ENCODE data around the gene WDR72. TPM values are rescaled to one million over a fixed set of nuclear protein-coding genes. Genes with fewer than 3 reads are reported as not detected.

Gene WDR72
- total RNA-seq, 2 experiments from 2014 or later, result not detected

DNA sequence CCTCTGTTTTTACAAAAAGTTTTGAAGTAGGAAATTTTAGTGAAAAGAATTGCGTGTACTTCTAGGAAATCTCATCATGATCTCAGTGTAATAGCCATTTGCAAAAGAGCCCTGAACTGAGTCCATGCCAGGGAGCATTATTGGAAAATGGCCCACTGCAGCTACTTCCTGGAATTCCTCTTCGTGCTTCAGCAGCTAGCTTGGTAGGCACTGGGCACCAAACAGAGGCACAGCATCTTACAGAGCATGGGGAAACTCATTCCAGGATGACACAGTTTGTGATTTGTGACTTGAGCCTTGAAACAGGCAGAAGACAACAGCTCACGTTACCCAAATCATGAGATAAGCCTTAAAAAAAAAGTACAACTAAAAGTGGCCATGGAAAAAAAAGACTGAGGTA, 179.1 kb downstream of the WDR72 start:
- no TSS peak for BruUV-seq (replicated peaks)
- CTCF ChIA-PET (ENCODE audit: unreplicated experiment), result no interaction called here
- Histone ChIP-seq H3K27ac (ENCODE audit: low read depth, low read length, poor library complexity, severe bottlenecking) (no peak overlapping the region), H2AFZ (ENCODE audit: low read length) (no peak overlapping the region), H3K9me2 (ENCODE audit: insufficient read depth, low read length) (no peaks in the 10 kb centered on the region), H3K4me1 (ENCODE audit: insufficient read depth, low read length, poor library complexity, severe bottlenecking) (no peaks in the 10 kb centered on the region), H3K4me2 (ENCODE audit: low read length) (no peak overlapping the region), H3K36me3 (ENCODE audit: insufficient read depth, low read length) (no peaks in the 10 kb centered on the region), H4K20me1 (ENCODE audit: insufficient read depth, low read length) (no peaks in the 10 kb centered on the region), H3K79me2 (ENCODE audit: insufficient read depth, low read depth, low read length) (no peaks in the 10 kb centered on the region), H3K4me3 (ENCODE audit: low read depth, low read length, poor library complexity, severe bottlenecking) (no peak overlapping the region), H3K9me3 (ENCODE audit: low read length) (no peaks in the 10 kb centered on the region)
- no peak for DNase-seq (ENCODE audit: low spot score)
- POLR2A ChIA-PET, result no interaction called here
- TF ChIP-seq, protein P1, sequence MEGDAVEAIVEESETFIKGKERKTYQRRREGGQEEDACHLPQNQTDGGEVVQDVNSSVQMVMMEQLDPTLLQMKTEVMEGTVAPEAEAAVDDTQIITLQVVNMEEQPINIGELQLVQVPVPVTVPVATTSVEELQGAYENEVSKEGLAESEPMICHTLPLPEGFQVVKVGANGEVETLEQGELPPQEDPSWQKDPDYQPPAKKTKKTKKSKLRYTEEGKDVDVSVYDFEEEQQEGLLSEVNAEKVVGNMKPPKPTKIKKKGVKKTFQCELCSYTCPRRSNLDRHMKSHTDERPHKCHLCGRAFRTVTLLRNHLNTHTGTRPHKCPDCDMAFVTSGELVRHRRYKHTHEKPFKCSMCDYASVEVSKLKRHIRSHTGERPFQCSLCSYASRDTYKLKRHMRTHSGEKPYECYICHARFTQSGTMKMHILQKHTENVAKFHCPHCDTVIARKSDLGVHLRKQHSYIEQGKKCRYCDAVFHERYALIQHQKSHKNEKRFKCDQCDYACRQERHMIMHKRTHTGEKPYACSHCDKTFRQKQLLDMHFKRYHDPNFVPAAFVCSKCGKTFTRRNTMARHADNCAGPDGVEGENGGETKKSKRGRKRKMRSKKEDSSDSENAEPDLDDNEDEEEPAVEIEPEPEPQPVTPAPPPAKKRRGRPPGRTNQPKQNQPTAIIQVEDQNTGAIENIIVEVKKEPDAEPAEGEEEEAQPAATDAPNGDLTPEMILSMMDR (conservative IDR thresholded peaks at IDR 0.05; ENCODE audit: low read length), result no peak
- TF ChIP-seq EZH2phosphoT487 (IDR thresholded peaks at IDR 0.05; ENCODE audit: borderline replicate concordance, low read depth, low read length), result no peak
- intact Hi-C loops (cut with micrococcal nuclease; ENCODE audit: unreplicated experiment), result no loop called here

DNA sequence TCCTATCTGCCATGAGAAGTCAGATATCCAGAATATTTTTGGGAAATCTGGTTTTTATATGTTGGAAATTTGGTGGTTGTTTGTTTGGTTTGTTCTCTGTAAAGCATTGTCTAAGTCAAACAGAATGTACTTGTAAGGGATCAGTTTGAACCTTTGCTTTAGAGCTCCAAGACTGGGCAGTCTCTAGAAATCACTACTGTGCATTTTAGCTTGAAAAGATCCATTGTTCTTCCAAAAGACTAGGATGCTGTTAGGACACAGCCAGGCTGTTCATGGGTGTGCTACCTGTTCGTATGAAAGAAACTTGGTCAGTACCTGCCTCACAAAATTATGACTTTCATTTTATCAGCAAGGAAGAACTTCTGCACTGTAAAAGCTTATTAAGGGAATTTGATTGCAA, 182.6 kb downstream of the WDR72 start:
- TF ChIP-seq EZH2phosphoT487 (IDR thresholded peaks at IDR 0.05; ENCODE audit: borderline replicate concordance, low read depth, low read length), result no peak
- TF ChIP-seq, protein P1 (conservative IDR thresholded peaks at IDR 0.05; ENCODE audit: low read length), result no peak
- BruUV-seq (replicated peaks), result no TSS peak
- Histone ChIP-seq H3K36me3 (ENCODE audit: insufficient read depth, low read length) (no peaks in the 10 kb centered on the region), H3K9me2 (ENCODE audit: insufficient read depth, low read length) (no peaks in the 10 kb centered on the region), H3K4me1 (ENCODE audit: insufficient read depth, low read length, poor library complexity, severe bottlenecking) (no peaks in the 10 kb centered on the region), H3K4me3 (ENCODE audit: low read depth, low read length, poor library complexity, severe bottlenecking) (no peak overlapping the region), H3K27ac (ENCODE audit: low read depth, low read length, poor library complexity, severe bottlenecking) (no peak overlapping the region), H3K4me2 (ENCODE audit: low read length) (no peak overlapping the region), H3K9me3 (ENCODE audit: low read length) (no peaks in the 10 kb centered on the region), H2AFZ (ENCODE audit: low read length) (no peak overlapping the region), H3K79me2 (ENCODE audit: insufficient read depth, low read depth, low read length) (no peaks in the 10 kb centered on the region), H4K20me1 (ENCODE audit: insufficient read depth, low read length) (no peaks in the 10 kb centered on the region)
- no peak for DNase-seq (ENCODE audit: low spot score)
- ChIA-PET POLR2A (no interaction called here), CTCF (ENCODE audit: unreplicated experiment) (no interaction called here)
- intact Hi-C loops (cut with micrococcal nuclease; ENCODE audit: unreplicated experiment), result no loop called here

DNA sequence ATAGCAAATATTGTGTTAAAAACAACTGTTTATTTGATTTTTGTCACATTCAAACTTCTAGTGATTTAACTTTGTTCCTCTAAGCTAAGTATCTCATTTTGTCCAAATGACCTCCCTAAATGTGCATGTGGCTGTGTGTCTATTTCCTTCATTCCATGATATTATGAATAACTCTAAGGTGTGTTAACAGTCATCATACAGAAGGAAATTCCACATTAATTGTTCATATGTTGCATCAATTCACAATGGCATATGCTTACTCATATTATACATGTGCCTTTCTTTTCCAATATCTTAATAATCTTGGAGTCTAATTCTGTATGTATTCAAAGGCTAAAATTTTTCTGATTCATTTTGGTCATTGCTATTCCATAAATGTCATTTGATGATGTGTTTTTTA, 186.4 kb downstream of the WDR72 start:
- ChIA-PET CTCF (ENCODE audit: unreplicated experiment) (no interaction called here), POLR2A (interaction anchor here (0.7 kb wide), 1 partner anchor 23 kb away, joined by 3 read pairs; no protein-coding TSS in a partner anchor)
- Histone ChIP-seq H3K27ac (ENCODE audit: low read depth, low read length, poor library complexity, severe bottlenecking) (no peak overlapping the region), H3K36me3 (ENCODE audit: insufficient read depth, low read length) (no peaks in the 10 kb centered on the region), H3K4me1 (ENCODE audit: insufficient read depth, low read length, poor library complexity, severe bottlenecking) (no peaks in the 10 kb centered on the region), H3K79me2 (ENCODE audit: insufficient read depth, low read depth, low read length) (no peaks in the 10 kb centered on the region), H2AFZ (ENCODE audit: low read length) (no peak overlapping the region), H3K4me3 (ENCODE audit: low read depth, low read length, poor library complexity, severe bottlenecking) (no peak overlapping the region), H3K4me2 (ENCODE audit: low read length) (no peak overlapping the region), H3K9me3 (ENCODE audit: low read length) (no peaks in the 10 kb centered on the region), H4K20me1 (ENCODE audit: insufficient read depth, low read length) (no peaks in the 10 kb centered on the region), H3K9me2 (ENCODE audit: insufficient read depth, low read length) (no peaks in the 10 kb centered on the region)
- TF ChIP-seq, protein P1 (conservative IDR thresholded peaks at IDR 0.05; ENCODE audit: low read length), result no peak
- no peak for TF ChIP-seq EZH2phosphoT487 (IDR thresholded peaks at IDR 0.05; ENCODE audit: borderline replicate concordance, low read depth, low read length)
- no peak for DNase-seq (ENCODE audit: low spot score)
- intact Hi-C loops (cut with micrococcal nuclease; ENCODE audit: unreplicated experiment), result no loop called here
- no TSS peak for BruUV-seq (replicated peaks)
